PFSK-1 (cell line): ENCODE data around the gene GPR18.

Experiments
- FOXP2 ChIP-seq: optimal IDR thresholded peaks from 2 replicates; pipeline ENCODE3; 2011; ENCODE audit warnings: borderline replicate concordance, control low read depth, inconsistent platforms; ENCODE audit not compliant: insufficient read depth; ENCODE audit errors: extremely low read length, extremely low read depth
- POLR2AphosphoS5 ChIP-seq: IDR thresholded peaks from 2 replicates; pipeline ENCODE4 v1.6.1; 2012; ENCODE audit warnings: low read depth, mild to moderate bottlenecking, control low read depth, low read length, moderate library complexity
- SIN3A ChIP-seq: IDR thresholded peaks from 2 replicates; pipeline ENCODE4 v1.6.1; 2012; ENCODE audit warnings: mild to moderate bottlenecking, low read length, moderate library complexity, borderline replicate concordance; ENCODE audit not compliant: insufficient read depth
- TAF1 ChIP-seq: IDR thresholded peaks from 2 replicates; pipeline ENCODE4 v1.6.1; 2012; ENCODE audit warnings: low read length, control low read depth, borderline replicate concordance; ENCODE audit not compliant: insufficient read depth
- TF ChIP-seq, protein P1 (sequence below), 2 experiments: IDR thresholded peaks; 2 replicates each; pipeline versions ENCODE4 v1.6.1 to v1.8.0; 2011 to 2012; ENCODE audit warnings: low read depth in 2 of 2, low read length in 2 of 2, control low read depth in 1 of 2, inconsistent platforms in 1 of 2, mild to moderate bottlenecking in 1 of 2, moderate library complexity in 1 of 2; ENCODE audit not compliant: insufficient read depth in 1 of 2

GPR18 gene

DNA sequence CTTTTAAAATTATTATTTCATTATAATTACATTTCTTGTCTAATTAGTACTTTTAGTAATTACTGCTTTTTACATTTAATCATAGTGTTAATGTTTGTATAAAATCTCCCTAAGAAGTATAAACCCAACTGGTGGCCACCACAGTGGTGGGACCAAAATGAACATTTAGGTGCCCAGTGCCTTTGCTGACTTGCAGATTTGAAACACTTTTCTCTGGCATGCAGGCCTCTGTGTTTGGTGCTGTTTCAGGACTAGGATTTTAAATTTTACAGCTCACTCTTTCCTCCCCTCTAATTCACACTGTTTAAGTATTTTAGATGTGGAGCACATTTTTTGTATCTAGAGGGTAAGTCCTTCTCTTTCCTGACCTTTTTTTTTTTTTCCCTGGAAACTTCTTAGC is 40.1 kb downstream of the GPR18 start:
- TF ChIP-seq, protein P1, sequence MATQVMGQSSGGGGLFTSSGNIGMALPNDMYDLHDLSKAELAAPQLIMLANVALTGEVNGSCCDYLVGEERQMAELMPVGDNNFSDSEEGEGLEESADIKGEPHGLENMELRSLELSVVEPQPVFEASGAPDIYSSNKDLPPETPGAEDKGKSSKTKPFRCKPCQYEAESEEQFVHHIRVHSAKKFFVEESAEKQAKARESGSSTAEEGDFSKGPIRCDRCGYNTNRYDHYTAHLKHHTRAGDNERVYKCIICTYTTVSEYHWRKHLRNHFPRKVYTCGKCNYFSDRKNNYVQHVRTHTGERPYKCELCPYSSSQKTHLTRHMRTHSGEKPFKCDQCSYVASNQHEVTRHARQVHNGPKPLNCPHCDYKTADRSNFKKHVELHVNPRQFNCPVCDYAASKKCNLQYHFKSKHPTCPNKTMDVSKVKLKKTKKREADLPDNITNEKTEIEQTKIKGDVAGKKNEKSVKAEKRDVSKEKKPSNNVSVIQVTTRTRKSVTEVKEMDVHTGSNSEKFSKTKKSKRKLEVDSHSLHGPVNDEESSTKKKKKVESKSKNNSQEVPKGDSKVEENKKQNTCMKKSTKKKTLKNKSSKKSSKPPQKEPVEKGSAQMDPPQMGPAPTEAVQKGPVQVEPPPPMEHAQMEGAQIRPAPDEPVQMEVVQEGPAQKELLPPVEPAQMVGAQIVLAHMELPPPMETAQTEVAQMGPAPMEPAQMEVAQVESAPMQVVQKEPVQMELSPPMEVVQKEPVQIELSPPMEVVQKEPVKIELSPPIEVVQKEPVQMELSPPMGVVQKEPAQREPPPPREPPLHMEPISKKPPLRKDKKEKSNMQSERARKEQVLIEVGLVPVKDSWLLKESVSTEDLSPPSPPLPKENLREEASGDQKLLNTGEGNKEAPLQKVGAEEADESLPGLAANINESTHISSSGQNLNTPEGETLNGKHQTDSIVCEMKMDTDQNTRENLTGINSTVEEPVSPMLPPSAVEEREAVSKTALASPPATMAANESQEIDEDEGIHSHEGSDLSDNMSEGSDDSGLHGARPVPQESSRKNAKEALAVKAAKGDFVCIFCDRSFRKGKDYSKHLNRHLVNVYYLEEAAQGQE (IDR thresholded peaks at IDR 0.05; ENCODE audit: insufficient read depth in 1 of 2, low read depth in 2 of 2, low read length in 2 of 2), result no peak
- TF ChIP-seq SIN3A, result no peak
- no peak for TF ChIP-seq POLR2AphosphoS5
- TF ChIP-seq FOXP2, result no peak
- TF ChIP-seq TAF1, result no peak

- TF ChIP-seq SIN3A (no peak), FOXP2 (no peak)
Observed at GRCh38 chr13:99217461-99218110, 40.6 kb downstream of the GPR18 start.

- no peak for TF ChIP-seq TAF1
- TF ChIP-seq SIN3A, result no peak
Observed at GRCh38 chr13:99215184-99215830, 42.9 kb downstream of the GPR18 start.

- no peak for TF ChIP-seq TAF1
- TF ChIP-seq, protein P1 (IDR thresholded peaks at IDR 0.05; ENCODE audit: insufficient read depth in 1 of 2, low read depth in 2 of 2, low read length in 2 of 2), result no peak
- no peak for TF ChIP-seq POLR2AphosphoS5
- no peak for TF ChIP-seq SIN3A
- no peak for TF ChIP-seq FOXP2
Observed at GRCh38 chr13:99214731-99215130, 43.4 kb downstream of the GPR18 start.

- TF ChIP-seq SIN3A (no peak), FOXP2 (no peak), POLR2AphosphoS5 (no peak), TAF1 (no peak)
- TF ChIP-seq, protein P1 (IDR thresholded peaks at IDR 0.05; ENCODE audit: insufficient read depth in 1 of 2, low read depth in 2 of 2, low read length in 2 of 2), result no peak
Observed at GRCh38 chr13:99214232-99214631, 43.9 kb downstream of the GPR18 start.

DNA sequence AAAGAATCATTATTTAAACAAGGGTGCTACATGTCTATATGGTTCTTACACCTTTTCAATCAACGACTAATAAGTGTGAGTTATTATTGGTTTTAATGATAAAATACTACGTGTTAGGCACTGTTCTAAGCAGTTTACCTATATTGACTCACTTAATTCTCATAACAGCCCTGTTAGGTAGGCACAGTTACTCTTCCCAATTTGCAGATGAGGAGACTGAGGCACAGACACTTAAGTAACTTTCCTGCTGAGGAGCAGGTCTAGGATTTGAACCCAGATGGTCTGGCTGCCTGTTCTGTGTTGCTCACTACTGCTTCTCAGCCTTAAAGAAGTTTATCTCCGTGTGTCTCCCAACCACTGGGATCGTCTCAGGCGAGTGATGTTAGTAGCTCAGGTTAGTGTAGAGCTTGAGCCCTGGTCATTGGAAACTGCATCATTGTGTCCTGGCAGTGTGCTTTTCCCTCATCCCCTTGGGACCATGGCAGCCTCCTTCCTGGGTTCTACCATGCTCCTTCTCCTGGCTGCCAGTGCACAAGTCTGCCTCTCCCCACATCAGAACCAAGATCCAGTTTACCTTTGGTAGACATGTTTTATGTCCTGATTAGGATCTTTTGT is 46.7 kb downstream of the GPR18 start:
- TF ChIP-seq FOXP2, result no peak
- TF ChIP-seq SIN3A, result no peak
- TF ChIP-seq, protein P1 (IDR thresholded peaks at IDR 0.05; ENCODE audit: insufficient read depth in 1 of 2, low read depth in 2 of 2, low read length in 2 of 2), result no peak
- TF ChIP-seq POLR2AphosphoS5, result no peak
- no peak for TF ChIP-seq TAF1
